Lung (tissue), 16 donors: ENCODE results near the gene B3GAT3. TPM values are rescaled to one million over a fixed set of nuclear protein-coding genes. Genes with fewer than 3 reads are reported as not detected.
A peak's percentile ranks its signal among the peaks of the same experiment; 100 is the strongest.

Source experiments
- ATAC-seq: fragments of 200-7000 bp; cut with Tn5 transposase; one replicate; pipeline ENCODE4 v1.9.1; 2020; ENCODE audit warnings: moderate number of reproducible peaks; ENCODE audit not compliant: insufficient read depth, low FRiP score
- DNase-seq, 3 donors: peaks; one replicate each; pipeline ENCODE4 v3.0.0-alpha.2; 2013 to 2017
- H3K27ac ChIP-seq, 2 donors: one replicate each; pipeline ENCODE4 v1.5.1; 2013; ENCODE audit warnings: mild to moderate bottlenecking in 2 of 2, moderate library complexity in 2 of 2, control low read depth in 1 of 2, inconsistent platforms in 1 of 2, low read depth in 1 of 2, low read length in 1 of 2
- H3K27me3 ChIP-seq, 3 donors: one replicate each; pipeline ENCODE4 v1.5.1; 2013; ENCODE audit warnings: low read length in 2 of 3; ENCODE audit not compliant: control insufficient read depth in 3 of 3, insufficient read depth in 3 of 3
- H3K36me3 ChIP-seq, 4 donors: one replicate each; pipeline ENCODE4 v1.5.1; 2013; ENCODE audit warnings: low read length in 4 of 4, mild to moderate bottlenecking in 1 of 4, moderate library complexity in 1 of 4; ENCODE audit not compliant: control insufficient read depth in 4 of 4, insufficient read depth in 4 of 4
- H3K4me1 ChIP-seq, 5 donors: one replicate each; pipeline ENCODE4 v1.5.1; 2013; ENCODE audit warnings: low read length in 5 of 5, mild to moderate bottlenecking in 2 of 5, moderate library complexity in 1 of 5; ENCODE audit not compliant: control insufficient read depth in 5 of 5, insufficient read depth in 5 of 5
- H3K4me3 ChIP-seq: one replicate; pipeline ENCODE4 v1.5.1; 2013; ENCODE audit warnings: mild to moderate bottlenecking, control low read depth, moderate library complexity
- H3K9ac ChIP-seq, 2 donors: one replicate each; pipeline ENCODE4 v1.5.1; 2013; ENCODE audit warnings: low read length in 2 of 2, control low read depth in 1 of 2; ENCODE audit not compliant: insufficient read depth in 1 of 2
- H3K9me3 ChIP-seq, 4 donors: one replicate each; pipeline ENCODE4 v1.5.1; 2013; ENCODE audit warnings: low read length in 3 of 4, mild to moderate bottlenecking in 1 of 4, moderate library complexity in 1 of 4; ENCODE audit not compliant: control insufficient read depth in 4 of 4, insufficient read depth in 3 of 4
- CTCF ChIP-seq: IDR thresholded peaks from 2 replicates; pipeline ENCODE4 v1.5.1; 2012; ENCODE audit warnings: mild to moderate bottlenecking; ENCODE audit errors: control extremely low read depth, extremely low read depth
- WGBS, 2 donors: extraction: QIAGEN DNeasy Blood & Tissue Kit; methylation state at CpG; one replicate each; pipeline ENCODE4 v1.1.7; 2013; 5-methylcytosine and 5-hydroxymethylcytosine counted together
- long read RNA-seq, 5 donors: transcript quantifications; one replicate each; lab custom pipeline, GENCODE V29; 2026
- polyA plus RNA-seq, 2 donors: library from polyadenylated mRNA; stranded (reverse); fragments of 200-250 nt; gene quantifications; one replicate each; pipeline ENCODE4 v1.2.1, GENCODE V29; 2013
- total RNA-seq, 2 donors: library from RNA; depleted of rRNA in 1 of 2; stranded (reverse); fragments of >200 nt in 1 of 2; gene quantifications; one replicate each; pipeline ENCODE4 v1.2.1, GENCODE V29; 2014 to 2021
- donor health status: control.
- donor health status: control.
- donor health status: Bipolar disorder and iron deficiency.
- donor health status: healthy.
- donor health status: DM: yes; HTN: yes; CAD: no.

B3GAT3 gene
- 10 to 100 TPM; 14.6 to 48.7 TPM for total RNA-seq
- polyA plus RNA-seq = 10 to 100 TPM; 50.3 to 58.0 TPM
- long read RNA-seq, donor 1, transcript B3GAT3-201 (5 exons, 1,641 nt) = major isoform, 22 of 29 reads
- long read RNA-seq, donor 1, partial matches to known transcripts = 6 of 29 reads
- long read RNA-seq, donor 1, other reads (novel, unspliced or antisense) = 0 of 29 reads
- long read RNA-seq, donor 2, transcript B3GAT3-201 (5 exons, 1,641 nt) = major isoform, 7 of 7 reads
- long read RNA-seq, donor 2, partial matches to known transcripts = 0 of 7 reads
- long read RNA-seq, donor 2, other reads (novel, unspliced or antisense) = 0 of 7 reads
- long read RNA-seq, donor 3, transcript B3GAT3-201 (5 exons, 1,641 nt) = major isoform, 6 of 15 reads
- long read RNA-seq, donor 3, partial matches to known transcripts = 7 of 15 reads
- long read RNA-seq, donor 3, other reads (novel, unspliced or antisense) = 0 of 15 reads
- long read RNA-seq, donor 4, partial matches to known transcripts = 0 of 6 reads
- long read RNA-seq, donor 4, other reads (novel, unspliced or antisense) = 0 of 6 reads
- long read RNA-seq, donor 5, transcript B3GAT3-201 (5 exons, 1,641 nt) = major isoform, 21 of 32 reads
- long read RNA-seq, donor 5, partial matches to known transcripts = 11 of 32 reads
- long read RNA-seq, donor 5, other reads (novel, unspliced or antisense) = 0 of 32 reads

- WGBS, 2 donors = 0 to 1% methylated on average over 65 to 77 of the region's 77 CpGs
- no peaks in the 10 kb centered on the region for H3K27me3 ChIP-seq
- peak within 1 kb of the TSS; percentile 65 to 66 for H3K9ac ChIP-seq
- TF ChIP-seq CTCF = no peak
- peak within 1 kb of the TSS; percentile 87 to 95 for H3K27ac ChIP-seq
- H3K4me3 ChIP-seq = peak within 1 kb of the TSS; percentile 83
- H3K9me3 ChIP-seq = no peaks in the 10 kb centered on the region
- peaks cover 0 to 15% (median 6%) of the 10 kb centered on the region in 5 donors for H3K4me1 ChIP-seq
- ATAC-seq (peak; percentile 98), DNase-seq (peak; percentile 99)
- peaks cover 7 to 23% (median 21%) of the 10 kb centered on the region in 4 donors for H3K36me3 ChIP-seq
Measured at GRCh38 chr11:62621567-62622470, at the start of gene B3GAT3. TSS of gene B3GAT3 (minus strand) at chr11:62621986. CDS start at chr11:62621947, 39 bp downstream.

- Histone ChIP-seq H3K27ac (peak overlapping the region; percentile 76 to 89), H3K9ac (peak overlapping the region; percentile 86 to 95), H3K4me3 (peak overlapping the region; percentile 65), H3K4me1 (peaks cover 11 to 20% (median 17%) of the 10 kb centered on the region in 5 donors), H3K36me3 (peaks cover 0 to 20% (median 13%) of the 10 kb centered on the region in 4 donors), H3K27me3 (no peaks in the 10 kb centered on the region), H3K9me3 (no peaks in the 10 kb centered on the region)
- TF ChIP-seq CTCF = no peak
- DNase-seq (no peak), ATAC-seq (peak; percentile 6)
- WGBS, 2 donors = 1 to 2% methylated on average over 17 of the region's 17 CpGs
Measured at GRCh38 chr11:62671236-62671607, 49.4 kb upstream of the B3GAT3 start.

GRCh38 chr11:62669420-62670161 is 47.8 kb upstream of the B3GAT3 start:
- no peak for DNase-seq
- Histone ChIP-seq H3K9ac (peak overlapping the region; percentile 3 to 11), H3K4me1 (peaks cover 15 to 21% (median 18%) of the 10 kb centered on the region in 5 donors), H3K36me3 (peaks cover 0 to 17% (median 15%) of the 10 kb centered on the region in 4 donors), H3K9me3 (no peaks in the 10 kb centered on the region), H3K4me3 (no peak overlapping the region), H3K27ac (peak overlapping the region in 1 of 2 donors; percentile 8), H3K27me3 (no peaks in the 10 kb centered on the region)
- ATAC-seq = no peak
- WGBS, 2 donors = 79 to 89% methylated on average over 4 of the region's 4 CpGs
- no peak for TF ChIP-seq CTCF
